ENCODE results near the gene CNTNAP2.

Gene CNTNAP2

DNA sequence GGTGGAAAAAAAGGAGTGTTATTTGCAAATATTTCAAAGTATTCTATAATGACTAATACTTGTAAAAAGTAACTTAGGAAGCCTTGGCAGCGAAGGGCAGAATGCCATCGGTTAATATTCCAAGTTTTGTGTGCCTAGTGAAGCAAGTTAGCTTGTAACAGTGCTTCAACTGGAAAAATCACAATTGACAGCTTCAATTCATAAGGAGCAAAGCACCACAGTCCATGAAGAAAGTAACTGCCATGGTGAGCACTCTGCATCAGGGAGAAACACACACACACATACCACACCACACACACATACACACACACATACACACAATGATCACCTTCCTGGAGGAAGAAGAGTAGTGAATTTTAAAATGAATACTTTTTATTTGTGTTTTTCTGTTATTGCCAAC is 298.3 kb downstream of the CNTNAP2 start (continued):
- TF ChIP-seq, protein P1, sequence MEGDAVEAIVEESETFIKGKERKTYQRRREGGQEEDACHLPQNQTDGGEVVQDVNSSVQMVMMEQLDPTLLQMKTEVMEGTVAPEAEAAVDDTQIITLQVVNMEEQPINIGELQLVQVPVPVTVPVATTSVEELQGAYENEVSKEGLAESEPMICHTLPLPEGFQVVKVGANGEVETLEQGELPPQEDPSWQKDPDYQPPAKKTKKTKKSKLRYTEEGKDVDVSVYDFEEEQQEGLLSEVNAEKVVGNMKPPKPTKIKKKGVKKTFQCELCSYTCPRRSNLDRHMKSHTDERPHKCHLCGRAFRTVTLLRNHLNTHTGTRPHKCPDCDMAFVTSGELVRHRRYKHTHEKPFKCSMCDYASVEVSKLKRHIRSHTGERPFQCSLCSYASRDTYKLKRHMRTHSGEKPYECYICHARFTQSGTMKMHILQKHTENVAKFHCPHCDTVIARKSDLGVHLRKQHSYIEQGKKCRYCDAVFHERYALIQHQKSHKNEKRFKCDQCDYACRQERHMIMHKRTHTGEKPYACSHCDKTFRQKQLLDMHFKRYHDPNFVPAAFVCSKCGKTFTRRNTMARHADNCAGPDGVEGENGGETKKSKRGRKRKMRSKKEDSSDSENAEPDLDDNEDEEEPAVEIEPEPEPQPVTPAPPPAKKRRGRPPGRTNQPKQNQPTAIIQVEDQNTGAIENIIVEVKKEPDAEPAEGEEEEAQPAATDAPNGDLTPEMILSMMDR (tag by site-specific recombination; IDR thresholded peaks at IDR 0.05), result no peak
- TF ChIP-seq, protein P2, sequence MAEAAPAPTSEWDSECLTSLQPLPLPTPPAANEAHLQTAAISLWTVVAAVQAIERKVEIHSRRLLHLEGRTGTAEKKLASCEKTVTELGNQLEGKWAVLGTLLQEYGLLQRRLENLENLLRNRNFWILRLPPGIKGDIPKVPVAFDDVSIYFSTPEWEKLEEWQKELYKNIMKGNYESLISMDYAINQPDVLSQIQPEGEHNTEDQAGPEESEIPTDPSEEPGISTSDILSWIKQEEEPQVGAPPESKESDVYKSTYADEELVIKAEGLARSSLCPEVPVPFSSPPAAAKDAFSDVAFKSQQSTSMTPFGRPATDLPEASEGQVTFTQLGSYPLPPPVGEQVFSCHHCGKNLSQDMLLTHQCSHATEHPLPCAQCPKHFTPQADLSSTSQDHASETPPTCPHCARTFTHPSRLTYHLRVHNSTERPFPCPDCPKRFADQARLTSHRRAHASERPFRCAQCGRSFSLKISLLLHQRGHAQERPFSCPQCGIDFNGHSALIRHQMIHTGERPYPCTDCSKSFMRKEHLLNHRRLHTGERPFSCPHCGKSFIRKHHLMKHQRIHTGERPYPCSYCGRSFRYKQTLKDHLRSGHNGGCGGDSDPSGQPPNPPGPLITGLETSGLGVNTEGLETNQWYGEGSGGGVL (tag by site-specific recombination; IDR thresholded peaks at IDR 0.05), result no peak

DNA sequence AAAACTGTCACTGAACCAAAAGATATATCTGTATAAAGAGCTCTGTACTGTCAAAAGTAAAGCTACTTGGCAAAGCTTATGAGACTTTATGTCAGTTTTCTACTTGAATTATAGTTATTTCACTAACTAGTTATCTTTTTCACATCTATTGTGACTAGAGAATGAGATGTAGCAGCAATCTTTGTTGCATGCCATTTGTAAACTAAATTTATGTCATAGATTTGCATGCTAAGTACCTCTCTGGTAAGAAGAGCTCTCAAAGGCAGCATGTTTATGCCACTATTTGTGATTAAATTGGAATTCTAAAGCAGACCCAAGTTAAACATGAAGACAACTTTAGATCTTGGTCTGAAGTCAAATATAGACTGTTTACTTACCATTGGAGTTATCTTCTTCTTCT is 300.6 kb downstream of the CNTNAP2 start:
- Histone ChIP-seq H3K36me3 (ENCODE audit: control insufficient read depth in 2 of 2, insufficient read depth in 1 of 2, low read length in 2 of 2) (no peaks in the 10 kb centered on the region), H3K4me3 (ENCODE audit: low read depth, low read length) (no peak overlapping the region), H3K9me3 (ENCODE audit: control insufficient read depth, insufficient read depth, low read depth, low read length) (no peaks in the 10 kb centered on the region), H3K4me1 (ENCODE audit: control insufficient read depth, insufficient read depth, low read length) (no peaks in the 10 kb centered on the region; the same call in 1 of the 2 replicates), H3K27ac (ENCODE audit: extremely low read depth, low read depth, low read length) (no peak overlapping the region)
- ChIA-PET CTCF (interaction anchor here (1.0 kb wide), 1 partner anchor 11 kb away, joined by 3 read pairs; no protein-coding TSS in a partner anchor), POLR2A (no interaction called here)
- TF ChIP-seq ZNF626 (tag by site-specific recombination; IDR thresholded peaks at IDR 0.05), result no peak
- no peak for TF ChIP-seq FEZF1 (tag by site-specific recombination; IDR thresholded peaks at IDR 0.05)
- no peak for TF ChIP-seq ZNF548 (tag by site-specific recombination; IDR thresholded peaks at IDR 0.05)
- no peak for TF ChIP-seq ZNF311 (tag by site-specific recombination; IDR thresholded peaks at IDR 0.05; ENCODE audit: borderline replicate concordance)
- TF ChIP-seq, protein P3, sequence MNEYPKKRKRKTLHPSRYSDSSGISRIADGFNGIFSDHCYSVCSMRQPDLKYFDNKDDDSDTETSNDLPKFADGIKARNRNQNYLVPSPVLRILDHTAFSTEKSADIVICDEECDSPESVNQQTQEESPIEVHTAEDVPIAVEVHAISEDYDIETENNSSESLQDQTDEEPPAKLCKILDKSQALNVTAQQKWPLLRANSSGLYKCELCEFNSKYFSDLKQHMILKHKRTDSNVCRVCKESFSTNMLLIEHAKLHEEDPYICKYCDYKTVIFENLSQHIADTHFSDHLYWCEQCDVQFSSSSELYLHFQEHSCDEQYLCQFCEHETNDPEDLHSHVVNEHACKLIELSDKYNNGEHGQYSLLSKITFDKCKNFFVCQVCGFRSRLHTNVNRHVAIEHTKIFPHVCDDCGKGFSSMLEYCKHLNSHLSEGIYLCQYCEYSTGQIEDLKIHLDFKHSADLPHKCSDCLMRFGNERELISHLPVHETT (tag by site-specific recombination; IDR thresholded peaks at IDR 0.05), result no peak
- TF ChIP-seq ZNF48 (tag by site-specific recombination; IDR thresholded peaks at IDR 0.05), result no peak
- TF ChIP-seq, protein P4, sequence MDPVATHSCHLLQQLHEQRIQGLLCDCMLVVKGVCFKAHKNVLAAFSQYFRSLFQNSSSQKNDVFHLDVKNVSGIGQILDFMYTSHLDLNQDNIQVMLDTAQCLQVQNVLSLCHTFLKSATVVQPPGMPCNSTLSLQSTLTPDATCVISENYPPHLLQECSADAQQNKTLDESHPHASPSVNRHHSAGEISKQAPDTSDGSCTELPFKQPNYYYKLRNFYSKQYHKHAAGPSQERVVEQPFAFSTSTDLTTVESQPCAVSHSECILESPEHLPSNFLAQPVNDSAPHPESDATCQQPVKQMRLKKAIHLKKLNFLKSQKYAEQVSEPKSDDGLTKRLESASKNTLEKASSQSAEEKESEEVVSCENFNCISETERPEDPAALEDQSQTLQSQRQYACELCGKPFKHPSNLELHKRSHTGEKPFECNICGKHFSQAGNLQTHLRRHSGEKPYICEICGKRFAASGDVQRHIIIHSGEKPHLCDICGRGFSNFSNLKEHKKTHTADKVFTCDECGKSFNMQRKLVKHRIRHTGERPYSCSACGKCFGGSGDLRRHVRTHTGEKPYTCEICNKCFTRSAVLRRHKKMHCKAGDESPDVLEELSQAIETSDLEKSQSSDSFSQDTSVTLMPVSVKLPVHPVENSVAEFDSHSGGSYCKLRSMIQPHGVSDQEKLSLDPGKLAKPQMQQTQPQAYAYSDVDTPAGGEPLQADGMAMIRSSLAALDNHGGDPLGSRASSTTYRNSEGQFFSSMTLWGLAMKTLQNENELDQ (tag by site-specific recombination; IDR thresholded peaks at IDR 0.05; ENCODE audit: low read depth), result no peak
- TF ChIP-seq, protein P5, sequence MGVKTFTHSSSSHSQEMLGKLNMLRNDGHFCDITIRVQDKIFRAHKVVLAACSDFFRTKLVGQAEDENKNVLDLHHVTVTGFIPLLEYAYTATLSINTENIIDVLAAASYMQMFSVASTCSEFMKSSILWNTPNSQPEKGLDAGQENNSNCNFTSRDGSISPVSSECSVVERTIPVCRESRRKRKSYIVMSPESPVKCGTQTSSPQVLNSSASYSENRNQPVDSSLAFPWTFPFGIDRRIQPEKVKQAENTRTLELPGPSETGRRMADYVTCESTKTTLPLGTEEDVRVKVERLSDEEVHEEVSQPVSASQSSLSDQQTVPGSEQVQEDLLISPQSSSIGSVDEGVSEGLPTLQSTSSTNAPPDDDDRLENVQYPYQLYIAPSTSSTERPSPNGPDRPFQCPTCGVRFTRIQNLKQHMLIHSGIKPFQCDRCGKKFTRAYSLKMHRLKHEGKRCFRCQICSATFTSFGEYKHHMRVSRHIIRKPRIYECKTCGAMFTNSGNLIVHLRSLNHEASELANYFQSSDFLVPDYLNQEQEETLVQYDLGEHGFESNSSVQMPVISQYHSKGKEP (tag by site-specific recombination; IDR thresholded peaks at IDR 0.05), result no peak
- no peak for TF ChIP-seq ZNF223 (tag by site-specific recombination; IDR thresholded peaks at IDR 0.05)

DNA sequence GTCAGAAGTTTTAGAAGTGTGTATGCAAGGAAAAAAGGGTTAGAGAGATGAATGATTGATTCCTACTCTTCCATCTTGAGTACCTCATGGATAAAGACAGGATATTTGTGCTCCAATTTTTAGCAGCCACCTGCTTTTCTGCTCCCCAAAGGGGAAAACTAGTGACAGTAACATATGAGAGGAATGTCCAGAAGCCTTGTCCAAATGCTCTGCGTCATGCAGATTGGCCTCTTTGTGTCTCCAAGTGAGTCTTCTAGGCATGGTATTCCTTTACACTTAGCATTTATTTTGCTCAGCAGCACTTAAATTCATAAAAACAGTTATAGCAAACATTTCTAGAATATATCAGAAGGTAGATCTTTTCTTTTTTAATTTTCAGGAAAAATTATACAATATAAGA is 306.8 kb downstream of the CNTNAP2 start:
- no peaks in the 10 kb centered on the region; the same call in 1 of the 2 replicates for H3K4me1 ChIP-seq (ENCODE audit: control insufficient read depth, insufficient read depth, low read length)
- CTCF ChIA-PET, result no interaction called here
- H3K27ac ChIP-seq (ENCODE audit: extremely low read depth, low read depth, low read length), result no peak overlapping the region
- POLR2A ChIA-PET, result no interaction called here
- no peak overlapping the region for H3K4me3 ChIP-seq (ENCODE audit: low read depth, low read length)
- H3K9me3 ChIP-seq (ENCODE audit: control insufficient read depth, insufficient read depth, low read depth, low read length), result no peaks in the 10 kb centered on the region
- no peaks in the 10 kb centered on the region for H3K36me3 ChIP-seq (ENCODE audit: control insufficient read depth in 2 of 2, insufficient read depth in 1 of 2, low read length in 2 of 2)
- TF ChIP-seq, protein P5 (tag by site-specific recombination; IDR thresholded peaks at IDR 0.05), result no peak
- no peak for TF ChIP-seq ZNF776 (tag by site-specific recombination; IDR thresholded peaks at IDR 0.05; ENCODE audit: borderline replicate concordance)
- no peak for TF ChIP-seq GFI1B (tag by site-specific recombination; IDR thresholded peaks at IDR 0.05)
- no peak for TF ChIP-seq ZNF112 (tag by site-specific recombination; IDR thresholded peaks at IDR 0.05)
- no peak for TF ChIP-seq GLIS1 (tag by site-specific recombination; IDR thresholded peaks at IDR 0.05)
- no peak for TF ChIP-seq ZNF24 (tag by site-specific recombination; IDR thresholded peaks at IDR 0.05)
- TF ChIP-seq, protein P6, sequence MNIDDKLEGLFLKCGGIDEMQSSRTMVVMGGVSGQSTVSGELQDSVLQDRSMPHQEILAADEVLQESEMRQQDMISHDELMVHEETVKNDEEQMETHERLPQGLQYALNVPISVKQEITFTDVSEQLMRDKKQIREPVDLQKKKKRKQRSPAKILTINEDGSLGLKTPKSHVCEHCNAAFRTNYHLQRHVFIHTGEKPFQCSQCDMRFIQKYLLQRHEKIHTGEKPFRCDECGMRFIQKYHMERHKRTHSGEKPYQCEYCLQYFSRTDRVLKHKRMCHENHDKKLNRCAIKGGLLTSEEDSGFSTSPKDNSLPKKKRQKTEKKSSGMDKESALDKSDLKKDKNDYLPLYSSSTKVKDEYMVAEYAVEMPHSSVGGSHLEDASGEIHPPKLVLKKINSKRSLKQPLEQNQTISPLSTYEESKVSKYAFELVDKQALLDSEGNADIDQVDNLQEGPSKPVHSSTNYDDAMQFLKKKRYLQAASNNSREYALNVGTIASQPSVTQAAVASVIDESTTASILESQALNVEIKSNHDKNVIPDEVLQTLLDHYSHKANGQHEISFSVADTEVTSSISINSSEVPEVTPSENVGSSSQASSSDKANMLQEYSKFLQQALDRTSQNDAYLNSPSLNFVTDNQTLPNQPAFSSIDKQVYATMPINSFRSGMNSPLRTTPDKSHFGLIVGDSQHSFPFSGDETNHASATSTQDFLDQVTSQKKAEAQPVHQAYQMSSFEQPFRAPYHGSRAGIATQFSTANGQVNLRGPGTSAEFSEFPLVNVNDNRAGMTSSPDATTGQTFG (tag by site-specific recombination; IDR thresholded peaks at IDR 0.05; ENCODE audit: borderline replicate concordance), result no peak
- TF ChIP-seq ZNF10 (tag by site-specific recombination; IDR thresholded peaks at IDR 0.05), result no peak
- no peak for TF ChIP-seq ZNF37A (tag by site-specific recombination; IDR thresholded peaks at IDR 0.05)
